HG02610 (cell line): ENCODE results near the gene ANKS1B.
A peak's percentile ranks its signal among the peaks of the same experiment; 100 is the strongest.

Source experiments
- ATAC-seq: cut with Tn5 transposase; IDR thresholded peaks from one replicate; pipeline ENCODE4 v1.9.1; 2021; ENCODE audit warnings: mild to moderate bottlenecking, moderate library complexity; ENCODE audit not compliant: unreplicated experiment

The ANKS1B gene

DNA sequence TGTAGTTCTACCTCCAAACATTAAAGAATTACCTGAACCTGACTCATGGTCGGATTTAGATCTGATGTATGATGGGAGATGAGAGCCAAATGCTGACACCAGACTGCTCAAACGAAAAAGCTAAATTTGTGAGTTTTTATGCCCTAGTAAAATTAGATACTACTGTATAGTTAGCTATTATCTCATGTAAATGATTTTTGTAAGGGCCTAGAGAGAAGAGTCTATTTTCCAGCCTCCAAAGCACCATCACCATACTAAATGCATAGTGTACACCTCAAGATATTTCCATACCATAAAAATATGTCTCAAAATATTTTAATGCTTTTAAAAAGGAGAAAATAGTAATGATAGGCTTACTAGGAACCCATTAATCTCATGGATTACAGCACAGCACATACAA lies 18.3 kb downstream of the ANKS1B start:
- no peak for ATAC-seq

DNA sequence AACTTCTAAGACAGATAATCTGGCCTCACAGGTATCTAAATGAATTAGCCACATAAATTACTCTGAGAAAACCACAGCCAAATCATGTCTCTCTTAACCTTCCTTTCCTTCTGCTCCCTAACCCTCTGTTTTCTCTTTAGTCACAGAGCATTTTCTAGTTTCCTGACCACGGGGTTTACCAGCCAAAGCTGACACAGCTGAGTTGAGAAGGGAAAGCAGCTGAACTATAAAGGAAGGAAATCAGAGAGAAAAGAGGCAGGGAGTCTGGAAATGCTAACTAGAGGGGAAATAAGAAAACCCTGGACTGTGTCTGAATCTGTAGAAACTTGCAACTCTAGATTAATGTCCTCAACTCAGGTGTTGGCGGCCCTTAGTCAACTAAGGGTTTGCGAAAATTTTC lies 24.4 kb downstream of the ANKS1B start:
- no peak for ATAC-seq

DNA sequence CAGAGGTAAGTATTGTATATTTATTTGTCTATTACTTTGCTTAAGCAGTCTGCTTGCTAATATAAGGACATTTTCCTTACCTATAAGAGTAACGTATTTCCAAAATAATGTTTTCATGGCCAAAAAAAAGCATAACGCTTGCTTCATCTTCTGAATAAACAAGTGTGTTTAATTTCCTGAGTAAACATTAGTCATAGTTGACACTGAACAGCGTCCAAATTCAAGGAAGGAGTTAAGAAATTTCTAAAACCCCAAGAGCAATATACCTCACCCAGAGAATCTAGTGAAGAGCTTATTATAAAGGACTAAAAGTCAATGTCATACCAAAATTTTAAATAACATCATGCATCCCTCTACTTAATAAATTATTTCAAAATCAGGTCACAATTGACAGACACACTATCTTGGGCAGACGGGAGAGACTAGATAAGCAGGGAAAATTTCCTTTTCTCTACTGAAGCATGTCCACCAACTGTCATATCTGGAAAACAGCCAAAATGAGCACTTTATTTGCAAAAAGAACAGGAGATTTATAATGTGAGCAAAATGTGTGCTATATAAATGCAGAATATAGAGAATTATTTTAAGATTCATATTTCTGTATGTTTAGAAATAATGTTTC lies 25.1 kb downstream of the ANKS1B start:
- no peak for ATAC-seq

- ATAC-seq = no peak
Observed at GRCh38 chr12:99957866-99958466, 26.8 kb downstream of the ANKS1B start.

DNA sequence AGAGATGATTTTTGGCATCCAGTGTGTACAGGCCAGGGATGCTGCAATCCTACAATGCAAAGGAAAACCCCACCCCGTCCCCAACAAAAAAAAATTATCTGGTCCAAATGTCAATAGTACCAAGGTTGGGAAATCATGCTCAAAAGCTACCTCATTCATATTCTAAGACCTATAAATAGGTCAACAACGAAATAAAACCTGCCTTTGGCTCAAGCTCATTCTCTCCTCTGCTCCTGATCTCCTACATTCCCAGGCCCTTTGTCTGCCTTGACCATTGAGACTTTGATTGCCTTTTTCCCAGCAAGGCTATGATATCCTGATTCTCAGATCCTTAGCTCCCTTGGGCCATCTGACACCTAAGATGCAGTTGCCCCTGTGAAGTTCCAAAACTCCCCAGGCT lies 30.0 kb downstream of the ANKS1B start:
- no peak for ATAC-seq

GRCh38 chr12:99948370-99948769 lies 36.4 kb downstream of the ANKS1B start:
- no peak for ATAC-seq

GRCh38 chr12:99946131-99946530 lies 38.6 kb downstream of the ANKS1B start:
- ATAC-seq = no peak

- ATAC-seq = no peak
Observed at GRCh38 chr12:99935608-99936007, 49.1 kb downstream of the ANKS1B start.

- no peak for ATAC-seq
Observed at GRCh38 chr12:99926511-99927169, 58.1 kb downstream of the ANKS1B start.

GRCh38 chr12:99920353-99920960 lies 64.3 kb downstream of the ANKS1B start:
- no peak for ATAC-seq

GRCh38 chr12:99917711-99918402 lies 66.9 kb downstream of the ANKS1B start:
- ATAC-seq = no peak

DNA sequence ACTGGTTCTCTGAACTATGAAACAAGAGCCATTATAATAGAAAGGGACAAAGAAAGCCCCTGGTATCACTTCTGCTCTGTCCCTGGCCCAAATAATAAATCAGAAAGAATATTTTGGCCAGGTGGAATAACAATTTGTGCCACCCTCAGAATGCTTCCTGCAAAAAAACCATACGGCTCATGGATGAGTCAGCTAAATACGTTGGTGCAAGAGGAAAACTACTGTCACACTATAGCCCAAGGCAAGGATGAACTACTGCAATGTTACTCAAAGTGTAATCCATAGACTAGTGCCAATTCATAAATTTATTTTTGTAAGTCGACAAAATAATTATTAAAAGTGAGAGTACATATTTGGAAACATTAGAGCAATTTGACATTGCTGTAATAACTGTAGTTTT lies 68.2 kb downstream of the ANKS1B start:
- no peak for ATAC-seq

- ATAC-seq = no peak
Observed at GRCh38 chr12:99915251-99916082, 69.3 kb downstream of the ANKS1B start.

DNA sequence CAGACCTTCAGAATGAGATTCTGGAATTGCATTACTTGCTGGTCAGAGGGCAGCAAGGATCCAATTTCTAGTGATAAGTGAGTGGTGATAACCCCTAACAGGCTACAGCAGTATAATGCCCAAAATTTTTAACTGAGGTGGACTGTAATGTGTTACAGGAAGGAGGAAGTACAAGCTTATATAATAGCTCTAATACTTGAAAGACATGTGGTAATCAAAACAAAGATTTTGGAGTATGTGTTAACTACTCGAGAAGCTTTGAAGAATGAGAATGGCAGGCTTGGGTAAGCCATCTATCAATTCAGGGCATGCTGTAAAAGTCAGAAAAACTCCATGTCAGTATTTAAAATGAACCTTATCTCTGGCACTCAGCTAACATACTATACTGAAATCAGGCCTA lies 70.5 kb downstream of the ANKS1B start:
- ATAC-seq = no peak

GRCh38 chr12:99911967-99912366 lies 72.8 kb downstream of the ANKS1B start:
- peak; percentile 88 for ATAC-seq

DNA sequence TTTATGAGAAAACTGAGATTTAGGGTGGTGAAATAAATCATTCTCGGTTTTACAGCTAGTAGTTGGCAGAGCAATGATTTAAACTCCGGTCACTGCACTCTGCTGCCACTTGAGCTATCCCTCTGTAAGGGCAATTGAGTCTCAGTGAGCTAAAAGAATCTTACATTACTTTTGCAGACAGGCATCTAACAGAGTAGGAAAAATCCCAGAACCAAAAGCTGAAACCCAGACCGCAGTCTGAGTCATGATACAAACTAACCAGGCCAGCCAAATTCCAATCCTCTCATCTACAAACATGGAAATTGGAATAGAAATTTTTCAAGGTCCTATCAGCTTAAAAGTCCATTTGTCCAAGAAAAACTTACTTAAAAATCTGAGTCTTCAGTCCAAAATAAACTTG lies 73.7 kb downstream of the ANKS1B start:
- ATAC-seq = no peak

- peak; percentile 58 for ATAC-seq
Observed at GRCh38 chr12:99910342-99910741, 74.4 kb downstream of the ANKS1B start.

- ATAC-seq = no peak
Observed at GRCh38 chr12:99906786-99907579, 77.8 kb downstream of the ANKS1B start.

GRCh38 chr12:99901181-99901580 lies 83.6 kb downstream of the ANKS1B start:
- ATAC-seq = no peak

DNA sequence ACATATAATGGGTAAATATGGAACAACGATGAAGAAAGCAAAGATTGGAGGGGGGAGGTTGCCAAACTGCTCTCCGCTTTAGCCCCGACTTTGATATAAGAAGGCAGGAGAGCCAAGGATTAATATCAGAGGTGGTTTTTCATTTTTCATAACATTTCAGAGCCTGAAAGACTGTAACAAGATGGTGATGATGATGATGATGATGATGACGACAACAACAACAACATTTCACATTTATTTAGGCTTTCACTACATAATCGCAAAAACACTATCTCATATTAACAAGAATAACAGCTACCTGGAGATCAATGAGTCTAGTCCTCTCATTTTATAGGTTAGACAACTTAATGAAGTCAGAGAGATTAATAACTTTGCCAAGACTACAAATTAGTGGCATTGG lies 86.1 kb downstream of the ANKS1B start:
- ATAC-seq = no peak
